Liver (tissue), 9 donors: ENCODE measurements around the gene ZFAND3. TPM values are rescaled to one million over a fixed set of nuclear protein-coding genes. Genes with fewer than 3 reads are reported as not detected.
A peak's percentile ranks its signal among the peaks of the same experiment; 100 is the strongest.

Experiments
- DNase-seq: peaks from one replicate; pipeline ENCODE4 v3.0.0-alpha.2; 2017; ENCODE audit warnings: low spot score
- H3K27ac ChIP-seq, 2 donors: one replicate each; pipeline ENCODE4 v1.7.0; 2013; ENCODE audit warnings: inconsistent platforms in 2 of 2, low read length in 2 of 2, control low read depth in 1 of 2, low read depth in 1 of 2, mild to moderate bottlenecking in 1 of 2
- H3K27me3 ChIP-seq, 4 donors: one replicate each; pipeline versions ENCODE4 v1.6.1 to v1.7.0; 2013; ENCODE audit warnings: low read length in 3 of 4, inconsistent platforms in 1 of 4, mild to moderate bottlenecking in 1 of 4, moderate library complexity in 1 of 4; ENCODE audit not compliant: control insufficient read depth in 4 of 4, insufficient read depth in 4 of 4
- H3K36me3 ChIP-seq, 4 donors: one replicate each; pipeline versions ENCODE4 v1.6.1 to v1.7.0; 2013; ENCODE audit warnings: low read length in 3 of 4, mild to moderate bottlenecking in 3 of 4, low read depth in 1 of 4, moderate library complexity in 1 of 4; ENCODE audit not compliant: control insufficient read depth in 4 of 4, insufficient read depth in 3 of 4
- H3K4me1 ChIP-seq, 4 donors: one replicate each; pipeline versions ENCODE4 v1.6.1 to v1.7.0; 2013; ENCODE audit warnings: low read length in 3 of 4, mild to moderate bottlenecking in 3 of 4, moderate library complexity in 1 of 4; ENCODE audit not compliant: control insufficient read depth in 4 of 4, insufficient read depth in 4 of 4
- H3K4me3 ChIP-seq, 3 donors: one replicate each; pipeline versions ENCODE4 v1.6.1 to v1.7.0; 2013; ENCODE audit warnings: low read length in 3 of 3, control low read depth in 1 of 3, low read depth in 1 of 3, mild to moderate bottlenecking in 1 of 3
- H3K9ac ChIP-seq, 2 donors: one replicate each; pipeline ENCODE4 v1.7.0; 2013; ENCODE audit warnings: low read length in 2 of 2, mild to moderate bottlenecking in 2 of 2, moderate library complexity in 2 of 2, control low read depth in 1 of 2, low read depth in 1 of 2
- H3K9me3 ChIP-seq, 4 donors: one replicate each; pipeline versions ENCODE4 v1.6.1 to v1.7.0; 2013; ENCODE audit warnings: low read length in 3 of 4; ENCODE audit not compliant: control insufficient read depth in 4 of 4
- EGR1 ChIP-seq, 2 donors: IDR thresholded peaks; 2 replicates each; pipeline ENCODE4 v1.6.1; 2016 to 2018; ENCODE audit warnings: antibody characterized with exemption in 2 of 2, low read depth in 2 of 2
- FOXA1 ChIP-seq: IDR thresholded peaks from 2 replicates; pipeline ENCODE4 v1.6.1; 2016; ENCODE audit warnings: antibody characterized with exemption
- FOXA2 ChIP-seq: IDR thresholded peaks from 2 replicates; pipeline ENCODE4 v1.6.1; 2016; ENCODE audit warnings: antibody characterized with exemption
- GABPA ChIP-seq, 2 donors: IDR thresholded peaks in 1 of 2; conservative IDR thresholded peaks in 1 of 2; 2 replicates each; pipeline ENCODE4 v1.6.1; 2016; ENCODE audit warnings: antibody characterized with exemption in 2 of 2, mild to moderate bottlenecking in 1 of 2, moderate library complexity in 1 of 2
- HNF4A ChIP-seq, 2 donors: conservative IDR thresholded peaks; 2 replicates each; pipeline ENCODE4 v1.6.1; 2016; ENCODE audit warnings: antibody characterized with exemption in 2 of 2, mild to moderate bottlenecking in 2 of 2
- HNF4G ChIP-seq: IDR thresholded peaks from 2 replicates; pipeline ENCODE4 v1.6.1; 2016; ENCODE audit warnings: antibody characterized with exemption
- JUND ChIP-seq, 2 donors: IDR thresholded peaks; 2 replicates each; pipeline ENCODE4 v1.6.1; 2016; ENCODE audit warnings: antibody characterized with exemption in 2 of 2
- NR2F2 ChIP-seq: IDR thresholded peaks from 2 replicates; pipeline ENCODE4 v1.6.1; 2016; ENCODE audit warnings: antibody characterized with exemption
- RAD21 ChIP-seq, 2 donors: IDR thresholded peaks; 2 replicates each; pipeline ENCODE4 v1.6.1; 2016; ENCODE audit warnings: antibody characterized with exemption in 2 of 2, mild to moderate bottlenecking in 2 of 2
- RXRA ChIP-seq, 2 donors: IDR thresholded peaks; 2 replicates each; pipeline ENCODE4 v1.6.1; 2017 to 2018; ENCODE audit warnings: antibody characterized with exemption in 2 of 2, mild to moderate bottlenecking in 1 of 2
- SP1 ChIP-seq: IDR thresholded peaks from 2 replicates; pipeline ENCODE4 v1.6.1; 2018; ENCODE audit warnings: antibody characterized with exemption, mild to moderate bottlenecking
- TAF1 ChIP-seq: conservative IDR thresholded peaks from 2 replicates; pipeline ENCODE4 v1.6.1; 2016; ENCODE audit warnings: antibody characterized with exemption, mild to moderate bottlenecking
- YY1 ChIP-seq: IDR thresholded peaks from 2 replicates; pipeline ENCODE4 v1.6.1; 2016; ENCODE audit warnings: antibody characterized with exemption, mild to moderate bottlenecking
- polyA plus RNA-seq, 2 donors: library from polyadenylated mRNA; stranded (reverse) in 1 of 2; unstranded in 1 of 2; fragments of 200-250 nt in 1 of 2; fragments of >200 nt in 1 of 2; fragmentation: Nextera tagmentation in 1 of 2; extraction: Ambion mirVana in 1 of 2; gene quantifications; one replicate each; pipeline versions ENCODE4 v1.2.1 to v1.2.3, GENCODE V29; 2013 to 2015
- total RNA-seq, 2 donors: library from RNA; depleted of rRNA; stranded (reverse); fragments of >200 nt; gene quantifications; one replicate each; pipeline ENCODE4 v1.2.3, GENCODE V29; 2014
- TF ChIP-seq, protein P1 (sequence below): IDR thresholded peaks from 2 replicates; pipeline ENCODE4 v1.6.1; 2016; ENCODE audit warnings: antibody characterized with exemption
- TF ChIP-seq, protein P2 (sequence below): IDR thresholded peaks from 2 replicates; pipeline ENCODE4 v1.6.1; 2016; ENCODE audit warnings: antibody characterized with exemption, mild to moderate bottlenecking
- TF ChIP-seq, protein P3 (sequence below): IDR thresholded peaks from 2 replicates; pipeline ENCODE4 v1.6.1; 2016; ENCODE audit warnings: antibody characterized with exemption
- TF ChIP-seq, protein P4 (sequence below): fragments of 150-350 bp; IDR thresholded peaks from 2 replicates; pipeline ENCODE4 v1.5.1; 2017; ENCODE audit warnings: improper control_type of control experiment, low read depth, low read length; ENCODE audit not compliant: missing input control
- TF ChIP-seq, protein P5 (sequence below): IDR thresholded peaks from 2 replicates; pipeline ENCODE4 v1.6.1; 2016; ENCODE audit warnings: antibody characterized with exemption
- donor health status: healthy.
- donor health status: healthy.
- donor health status: healthy.
- donor health status: healthy.
- donor health status: healthy.

ZFAND3 gene
- total and polyA plus RNA-seq, 4 donors, result 7.7 to 37.5 (median 23.1) TPM

DNA sequence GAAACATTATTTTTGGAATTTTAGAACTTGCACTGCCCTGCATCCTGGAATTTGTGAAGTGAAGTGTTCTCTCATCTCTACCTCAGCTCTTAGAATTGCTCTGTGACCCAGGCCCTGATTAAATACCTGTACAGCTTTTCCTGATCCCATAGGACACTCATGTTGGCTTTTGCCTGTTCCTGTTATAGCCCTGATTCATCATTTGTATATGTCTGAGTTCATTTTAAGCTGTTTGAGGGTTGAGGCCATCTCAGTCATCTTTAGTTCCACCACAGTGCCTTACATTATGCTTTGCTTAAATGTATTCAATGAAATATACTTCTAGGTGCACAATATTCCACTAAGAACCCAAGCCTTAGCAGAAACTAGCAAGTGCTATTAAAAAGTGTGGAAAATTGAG, 26.4 kb downstream of the ZFAND3 start:
- TF ChIP-seq HNF4G (no peak), HNF4A (conservative IDR thresholded peaks at IDR 0.05) (no peak), NR2F2 (no peak), SP1 (no peak), RAD21 (IDR thresholded peaks at IDR 0.05) (no peak), RXRA (IDR thresholded peaks at IDR 0.05) (no peak), FOXA1 (no peak), FOXA2 (no peak), GABPA (IDR thresholded peaks at IDR 0.05 in 1 of 2, conservative IDR thresholded peaks at IDR 0.05 in 1 of 2) (no peak), TAF1 (no peak), YY1 (no peak), EGR1 (IDR thresholded peaks at IDR 0.05; ENCODE audit: low read depth in 2 of 2) (no peak), JUND (IDR thresholded peaks at IDR 0.05) (no peak)
- TF ChIP-seq, protein P1, sequence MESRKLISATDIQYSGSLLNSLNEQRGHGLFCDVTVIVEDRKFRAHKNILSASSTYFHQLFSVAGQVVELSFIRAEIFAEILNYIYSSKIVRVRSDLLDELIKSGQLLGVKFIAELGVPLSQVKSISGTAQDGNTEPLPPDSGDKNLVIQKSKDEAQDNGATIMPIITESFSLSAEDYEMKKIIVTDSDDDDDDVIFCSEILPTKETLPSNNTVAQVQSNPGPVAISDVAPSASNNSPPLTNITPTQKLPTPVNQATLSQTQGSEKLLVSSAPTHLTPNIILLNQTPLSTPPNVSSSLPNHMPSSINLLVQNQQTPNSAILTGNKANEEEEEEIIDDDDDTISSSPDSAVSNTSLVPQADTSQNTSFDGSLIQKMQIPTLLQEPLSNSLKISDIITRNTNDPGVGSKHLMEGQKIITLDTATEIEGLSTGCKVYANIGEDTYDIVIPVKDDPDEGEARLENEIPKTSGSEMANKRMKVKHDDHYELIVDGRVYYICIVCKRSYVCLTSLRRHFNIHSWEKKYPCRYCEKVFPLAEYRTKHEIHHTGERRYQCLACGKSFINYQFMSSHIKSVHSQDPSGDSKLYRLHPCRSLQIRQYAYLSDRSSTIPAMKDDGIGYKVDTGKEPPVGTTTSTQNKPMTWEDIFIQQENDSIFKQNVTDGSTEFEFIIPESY, result no peak
- TF ChIP-seq, protein P2, sequence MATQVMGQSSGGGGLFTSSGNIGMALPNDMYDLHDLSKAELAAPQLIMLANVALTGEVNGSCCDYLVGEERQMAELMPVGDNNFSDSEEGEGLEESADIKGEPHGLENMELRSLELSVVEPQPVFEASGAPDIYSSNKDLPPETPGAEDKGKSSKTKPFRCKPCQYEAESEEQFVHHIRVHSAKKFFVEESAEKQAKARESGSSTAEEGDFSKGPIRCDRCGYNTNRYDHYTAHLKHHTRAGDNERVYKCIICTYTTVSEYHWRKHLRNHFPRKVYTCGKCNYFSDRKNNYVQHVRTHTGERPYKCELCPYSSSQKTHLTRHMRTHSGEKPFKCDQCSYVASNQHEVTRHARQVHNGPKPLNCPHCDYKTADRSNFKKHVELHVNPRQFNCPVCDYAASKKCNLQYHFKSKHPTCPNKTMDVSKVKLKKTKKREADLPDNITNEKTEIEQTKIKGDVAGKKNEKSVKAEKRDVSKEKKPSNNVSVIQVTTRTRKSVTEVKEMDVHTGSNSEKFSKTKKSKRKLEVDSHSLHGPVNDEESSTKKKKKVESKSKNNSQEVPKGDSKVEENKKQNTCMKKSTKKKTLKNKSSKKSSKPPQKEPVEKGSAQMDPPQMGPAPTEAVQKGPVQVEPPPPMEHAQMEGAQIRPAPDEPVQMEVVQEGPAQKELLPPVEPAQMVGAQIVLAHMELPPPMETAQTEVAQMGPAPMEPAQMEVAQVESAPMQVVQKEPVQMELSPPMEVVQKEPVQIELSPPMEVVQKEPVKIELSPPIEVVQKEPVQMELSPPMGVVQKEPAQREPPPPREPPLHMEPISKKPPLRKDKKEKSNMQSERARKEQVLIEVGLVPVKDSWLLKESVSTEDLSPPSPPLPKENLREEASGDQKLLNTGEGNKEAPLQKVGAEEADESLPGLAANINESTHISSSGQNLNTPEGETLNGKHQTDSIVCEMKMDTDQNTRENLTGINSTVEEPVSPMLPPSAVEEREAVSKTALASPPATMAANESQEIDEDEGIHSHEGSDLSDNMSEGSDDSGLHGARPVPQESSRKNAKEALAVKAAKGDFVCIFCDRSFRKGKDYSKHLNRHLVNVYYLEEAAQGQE, result no peak
- TF ChIP-seq, protein P3, sequence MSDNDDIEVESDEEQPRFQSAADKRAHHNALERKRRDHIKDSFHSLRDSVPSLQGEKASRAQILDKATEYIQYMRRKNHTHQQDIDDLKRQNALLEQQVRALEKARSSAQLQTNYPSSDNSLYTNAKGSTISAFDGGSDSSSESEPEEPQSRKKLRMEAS, result no peak
- TF ChIP-seq, protein P4, sequence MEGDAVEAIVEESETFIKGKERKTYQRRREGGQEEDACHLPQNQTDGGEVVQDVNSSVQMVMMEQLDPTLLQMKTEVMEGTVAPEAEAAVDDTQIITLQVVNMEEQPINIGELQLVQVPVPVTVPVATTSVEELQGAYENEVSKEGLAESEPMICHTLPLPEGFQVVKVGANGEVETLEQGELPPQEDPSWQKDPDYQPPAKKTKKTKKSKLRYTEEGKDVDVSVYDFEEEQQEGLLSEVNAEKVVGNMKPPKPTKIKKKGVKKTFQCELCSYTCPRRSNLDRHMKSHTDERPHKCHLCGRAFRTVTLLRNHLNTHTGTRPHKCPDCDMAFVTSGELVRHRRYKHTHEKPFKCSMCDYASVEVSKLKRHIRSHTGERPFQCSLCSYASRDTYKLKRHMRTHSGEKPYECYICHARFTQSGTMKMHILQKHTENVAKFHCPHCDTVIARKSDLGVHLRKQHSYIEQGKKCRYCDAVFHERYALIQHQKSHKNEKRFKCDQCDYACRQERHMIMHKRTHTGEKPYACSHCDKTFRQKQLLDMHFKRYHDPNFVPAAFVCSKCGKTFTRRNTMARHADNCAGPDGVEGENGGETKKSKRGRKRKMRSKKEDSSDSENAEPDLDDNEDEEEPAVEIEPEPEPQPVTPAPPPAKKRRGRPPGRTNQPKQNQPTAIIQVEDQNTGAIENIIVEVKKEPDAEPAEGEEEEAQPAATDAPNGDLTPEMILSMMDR, result no peak
- TF ChIP-seq, protein P5, sequence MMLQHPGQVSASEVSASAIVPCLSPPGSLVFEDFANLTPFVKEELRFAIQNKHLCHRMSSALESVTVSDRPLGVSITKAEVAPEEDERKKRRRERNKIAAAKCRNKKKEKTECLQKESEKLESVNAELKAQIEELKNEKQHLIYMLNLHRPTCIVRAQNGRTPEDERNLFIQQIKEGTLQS, result no peak
- Histone ChIP-seq H3K4me3 (no peak overlapping the region), H3K27me3 (no peaks in the 10 kb centered on the region), H3K9me3 (no peaks in the 10 kb centered on the region), H3K27ac (peak overlapping the region; percentile 20 to 44), H3K36me3 (no peaks in the 10 kb centered on the region), H3K4me1 (peaks cover 29 to 63% (median 47%) of the 10 kb centered on the region in 4 donors), H3K9ac (no peak overlapping the region)
- no peak for DNase-seq
